GM23338 (cell line): ENCODE measurements around the gene COPS7B. TPM values are rescaled to one million over a fixed set of nuclear protein-coding genes. Genes with fewer than 3 reads are reported as not detected.

Experiments
- ATAC-seq: fragments of 200-7000 bp; cut with Tn5 transposase; 3 replicates; pipeline ENCODE4 v1.9.1; 2020
- DNase-seq: peaks from one replicate; pipeline ENCODE4 v3.0.0-alpha.2; 2015; ENCODE audit warnings: low spot score
- H2AFZ ChIP-seq: fragments of 200-600 bp; sonication (generic); 2 replicates; pipeline ENCODE4 v1.8.0; 2016; ENCODE audit warnings: antibody characterized with exemption, mild to moderate bottlenecking, moderate library complexity
- H3F3A ChIP-seq: fragments of 200-600 bp; sonication (generic); replicated peaks from 2 replicates; pipeline ENCODE4 v1.8.0; 2017; ENCODE audit warnings: antibody characterized with exemption, mixed run types, low read depth
- H3K27ac ChIP-seq: fragments of 200-600 bp; sonication (generic); 2 replicates; pipeline ENCODE4 v1.6.1; 2016; ENCODE audit warnings: low read depth
- H3K27me3 ChIP-seq: fragments of 200-600 bp; sonication (generic); 2 replicates; pipeline ENCODE4 v1.8.0; 2016; ENCODE audit warnings: mild to moderate bottlenecking, mixed run types, moderate library complexity; ENCODE audit not compliant: insufficient read depth
- H3K36me3 ChIP-seq: fragments of 200-600 bp; sonication (generic); 2 replicates; pipeline ENCODE4 v1.8.0; 2016; ENCODE audit warnings: mild to moderate bottlenecking; ENCODE audit not compliant: insufficient read depth
- H3K4me1 ChIP-seq: fragments of 200-600 bp; sonication (generic); 2 replicates; pipeline ENCODE4 v1.8.0; 2016; ENCODE audit warnings: mild to moderate bottlenecking, moderate library complexity; ENCODE audit not compliant: insufficient read depth
- H3K4me2 ChIP-seq: fragments of 200-600 bp; sonication (generic); 2 replicates; pipeline ENCODE4 v1.7.1; 2017; ENCODE audit warnings: mixed run types
- H3K4me3 ChIP-seq: fragments of 200-600 bp; sonication (generic); 2 replicates; pipeline ENCODE4 v1.6.1; 2016; ENCODE audit warnings: mixed run types
- H3K79me2 ChIP-seq: fragments of 200-600 bp; sonication (generic); replicated peaks from 2 replicates; pipeline ENCODE4 v1.8.0; 2017; ENCODE audit warnings: mild to moderate bottlenecking; ENCODE audit not compliant: insufficient read depth
- H3K9me2 ChIP-seq: fragments of 200-600 bp; sonication (generic); 2 replicates; pipeline ENCODE4 v1.8.0; 2017; ENCODE audit not compliant: insufficient read depth
- H4K20me1 ChIP-seq: fragments of 200-600 bp; sonication (generic); replicated peaks from 2 replicates; pipeline ENCODE4 v1.8.0; 2017; ENCODE audit warnings: mild to moderate bottlenecking; ENCODE audit not compliant: insufficient read depth
- H3K27ac Mint-ChIP-seq: 2 replicates; pipeline ENCODE4 v1.8.0; 2020; ENCODE audit warnings: inconsistent platforms, mild to moderate bottlenecking, moderate library complexity, mixed read lengths
- H3K27me3 Mint-ChIP-seq: 3 replicates; pipeline ENCODE4 v1.8.0; 2022; ENCODE audit warnings: low read depth, mild to moderate bottlenecking, moderate library complexity, mixed read lengths, inconsistent platforms; ENCODE audit not compliant: insufficient read depth, poor library complexity
- H3K36me3 Mint-ChIP-seq: 3 replicates; pipeline ENCODE4 v1.8.0; 2021; ENCODE audit warnings: low read depth, mild to moderate bottlenecking, inconsistent platforms, moderate library complexity, mixed read lengths
- H3K4me1 Mint-ChIP-seq: 3 replicates; pipeline ENCODE4 v1.8.0; 2020; ENCODE audit warnings: mild to moderate bottlenecking, inconsistent platforms, mixed read lengths
- H3K4me3 Mint-ChIP-seq: 3 replicates; pipeline ENCODE4 v1.8.0; 2021; ENCODE audit warnings: moderate library complexity, mild to moderate bottlenecking, inconsistent platforms, mixed read lengths
- H3K9me3 Mint-ChIP-seq: 3 replicates; pipeline ENCODE4 v1.8.0; 2020; ENCODE audit warnings: moderate library complexity, mild to moderate bottlenecking, inconsistent platforms, mixed read lengths
- ETS1 ChIP-seq: IDR thresholded peaks from 2 replicates; pipeline ENCODE4 v1.6.1; 2016; ENCODE audit warnings: antibody characterized with exemption
- EZH2 ChIP-seq: fragments of 200-600 bp; sonication (generic); IDR thresholded peaks from one replicate; pipeline ENCODE4 v1.8.0; 2017; ENCODE audit warnings: antibody characterized with exemption, mild to moderate bottlenecking, low read depth; ENCODE audit not compliant: unreplicated experiment
- NANOG ChIP-seq: IDR thresholded peaks from 2 replicates; pipeline ENCODE4 v1.6.1; 2016; ENCODE audit warnings: antibody characterized with exemption, borderline replicate concordance
- REST ChIP-seq: IDR thresholded peaks from one replicate; pipeline ENCODE4 v1.6.1; 2018; ENCODE audit warnings: antibody characterized with exemption; ENCODE audit not compliant: unreplicated experiment
- STAT1 ChIP-seq: IDR thresholded peaks from one replicate; pipeline ENCODE4 v1.6.1; 2016; ENCODE audit warnings: antibody characterized with exemption; ENCODE audit not compliant: unreplicated experiment
- ZNF331 ChIP-seq: fragments of 250-450 bp; sonication (Bioruptor Pico); IDR thresholded peaks from 2 replicates; pipeline ENCODE4 v1.5.0; 2020; ENCODE audit warnings: low read depth, mild to moderate bottlenecking, moderate library complexity
- polyA plus RNA-seq: library from polyadenylated mRNA; unstranded; fragments of >200 nt; fragmentation: Nextera tagmentation; extraction: Ambion mirVana; gene quantifications from 2 replicates; pipeline ENCODE4 v1.2.1, GENCODE V29; 2016
- small RNA-seq: library from RNA; depleted of rRNA; stranded (forward); fragments of <200 nt; gene quantifications from one replicate; pipeline ENCODE3, GENCODE V24; 2014; ENCODE audit warnings: low replicate concordance
- total RNA-seq: library from RNA; depleted of rRNA; stranded (reverse); fragments of >200 nt; shearing (Covaris generic); gene quantifications from 2 replicates; pipeline ENCODE4 v1.2.3, GENCODE V29; 2014; rRNA removed

Gene COPS7B
- total and polyA plus RNA-seq, 2 experiments from 2014 or later, result 40.9 to 63.7 TPM

- H3K4me3 Mint-ChIP-seq, result no peak overlapping the region
- Histone ChIP-seq H3F3A (no peaks in the 10 kb centered on the region), H4K20me1 (no peaks in the 10 kb centered on the region), H2AFZ (no peak overlapping the region; the same call in 1 of the 2 replicates), H3K4me1 (no peaks in the 10 kb centered on the region), H3K79me2 (no peaks in the 10 kb centered on the region), H3K36me3 (no peaks in the 10 kb centered on the region), H3K27ac (no peak overlapping the region), H3K27me3 (no peaks in the 10 kb centered on the region), H3K4me2 (no peak overlapping the region), H3K4me3 (no peak overlapping the region), H3K9me2 (no peaks in the 10 kb centered on the region)
- H3K9me3 Mint-ChIP-seq, result peaks cover 10% of the 10 kb centered on the region; the same call in 1 of the 3 replicates
- no peaks in the 10 kb centered on the region for H3K36me3 Mint-ChIP-seq
- ATAC-seq (no peak), DNase-seq (no peak)
- peaks cover 4% of the 10 kb centered on the region for H3K27me3 Mint-ChIP-seq
- TF ChIP-seq STAT1 (no peak), ZNF331 (CRISPR knock-in tag) (no peak), NANOG (no peak), EZH2 (no peak), ETS1 (no peak)
- H3K27ac Mint-ChIP-seq, result no peak overlapping the region
- H3K4me1 Mint-ChIP-seq, result no peaks in the 10 kb centered on the region
These were observed 68.4 kb downstream of the COPS7B start for GRCh38 chr2:231854616-231855125.

DNA sequence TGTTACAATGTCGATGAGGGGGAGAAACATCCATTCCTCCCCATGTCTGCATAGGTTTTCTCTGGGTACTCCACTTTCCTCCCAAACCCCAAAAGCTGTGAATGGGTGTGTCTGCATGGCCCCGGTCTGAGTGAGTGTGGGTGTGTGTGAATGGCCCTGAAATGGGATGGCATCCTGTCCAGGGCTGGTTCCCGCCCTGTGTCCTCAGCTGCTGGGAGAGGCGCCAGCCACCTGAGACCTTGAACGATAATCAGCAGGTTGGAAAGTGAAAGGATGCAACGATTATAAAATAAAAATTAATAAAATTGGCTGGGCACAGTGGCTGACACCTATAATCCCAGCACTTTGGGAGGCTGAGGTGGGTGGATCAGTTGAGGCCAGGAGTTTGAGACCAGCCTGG lies 70.7 kb downstream of the COPS7B start:
- ATAC-seq (no peak), DNase-seq (no peak)
- Mint-ChIP-seq H3K4me1 (no peaks in the 10 kb centered on the region), H3K27me3 (peaks cover 9% of the 10 kb centered on the region), H3K27ac (no peak overlapping the region), H3K36me3 (no peaks in the 10 kb centered on the region), H3K9me3 (peaks cover 3% of the 10 kb centered on the region; the same call in 1 of the 3 replicates), H3K4me3 (no peak overlapping the region)
- Histone ChIP-seq H3K9me2 (peaks cover 5% of the 10 kb centered on the region; the same call in 1 of the 2 replicates), H3K27me3 (no peaks in the 10 kb centered on the region), H4K20me1 (no peaks in the 10 kb centered on the region), H3K4me3 (no peak overlapping the region), H2AFZ (no peak overlapping the region), H3K4me2 (no peak overlapping the region), H3K27ac (no peak overlapping the region), H3F3A (no peaks in the 10 kb centered on the region), H3K79me2 (no peaks in the 10 kb centered on the region), H3K4me1 (no peaks in the 10 kb centered on the region), H3K36me3 (no peaks in the 10 kb centered on the region)
- TF ChIP-seq REST (no peak), NANOG (no peak)

Small RNAs within 50 kb of the gene (small RNA-seq; reads per million reads assigned to genes)
- not detected for gene AC073476.4

Other genes starting within 250 kb of the COPS7B start
- gene TEX44, start 193.6 kb upstream of the COPS7B start, total RNA-seq, result not detected in 2 replicates
- gene TEX44, start 193.6 kb upstream of the COPS7B start, polyA plus RNA-seq, result not detected in 2 replicates
- gene PTMA, start 77.9 kb upstream of the COPS7B start, total RNA-seq, result 1,861 and 2,007 TPM in 2 replicates
- 8,990 and 10,188 TPM in 2 replicates for gene PTMA, start 77.9 kb upstream of the COPS7B start, polyA plus RNA-seq
- 35.2 and 50.3 TPM in 2 replicates for gene PDE6D, start 5.2 kb upstream of the COPS7B start, total RNA-seq
- gene PDE6D, start 5.2 kb upstream of the COPS7B start, polyA plus RNA-seq, result 54.5 and 55.6 TPM in 2 replicates
- 0.43 and 2.2 TPM in 2 replicates for gene NPPC, start 140.0 kb downstream of the COPS7B start, total RNA-seq
- gene NPPC, start 140.0 kb downstream of the COPS7B start, polyA plus RNA-seq, result 6.3 and 10.2 TPM in 2 replicates
- 17.4 and 25.3 TPM in 2 replicates for gene DIS3L2, start 175.3 kb downstream of the COPS7B start, total RNA-seq
- 15.0 and 15.2 TPM in 2 replicates for gene DIS3L2, start 175.3 kb downstream of the COPS7B start, polyA plus RNA-seq